Colonic mucosa (tissue), 4 donors: ENCODE measurements around the gene KCNIP1. TPM values are rescaled to one million over a fixed set of nuclear protein-coding genes. Genes with fewer than 3 reads are reported as not detected.

Experiments used
- DNase-seq: peaks from one replicate; pipeline ENCODE4 v3.0.0-alpha.2; 2020
- H3K27ac ChIP-seq: fragments of 200-600 bp; one replicate; pipeline ENCODE4 v1.8.0; 2021
- H3K27me3 ChIP-seq: fragments of 200-600 bp; one replicate; pipeline ENCODE4 v1.8.0; 2021
- H3K36me3 ChIP-seq: fragments of 200-600 bp; one replicate; pipeline ENCODE4 v1.8.0; 2021
- H3K4me1 ChIP-seq: fragments of 200-600 bp; one replicate; pipeline ENCODE4 v1.8.0; 2021; ENCODE audit warnings: mild to moderate bottlenecking
- H3K4me3 ChIP-seq: fragments of 200-600 bp; one replicate; pipeline ENCODE4 v1.8.0; 2021
- H3K9ac ChIP-seq, 2 donors: one replicate each; pipeline ENCODE4 v1.7.0; 2013; ENCODE audit warnings: control low read depth in 2 of 2, low read depth in 2 of 2, low read length in 2 of 2
- H3K9me3 ChIP-seq: fragments of 200-600 bp; one replicate; pipeline ENCODE4 v1.8.0; 2021
- intact Hi-C: fragments of 100-400 bp; cut with DNase I; formaldehyde crosslinking; loops from one replicate; pipeline ENCODE4 v1.14.1; 2022
- total RNA-seq, 2 donors: library from RNA; stranded (reverse); fragmentation: NEBNext Ultra II Directional in 1 of 2; extraction: Animal tissue kit (Norgen Biotek cat#: 25700) in 1 of 2; gene quantifications; one replicate each; pipeline ENCODE4 v1.2.1, GENCODE V29; 2021
- TF ChIP-seq, protein P1 (sequence below): fragments of 200-600 bp; IDR thresholded peaks from one replicate; pipeline ENCODE4 v1.8.0; 2022; ENCODE audit warnings: antibody characterized with exemption, mild to moderate bottlenecking
- donor health status: healthy.
- donor health status: DM: no; HTN: no; CAD: no.
- donor health status: DM: no; HTN: no; CAD: no.

KCNIP1 gene
- total RNA-seq = under 1 TPM; 0.24 to 0.25 TPM

GRCh38 chr5:170503990-170504596 is at the start of gene KCNIP1:
KCNIP1 (plus strand) TSS chr5:170504020.
- Histone ChIP-seq H3K27me3 (peaks cover 3% of the 10 kb centered on the region), H3K27ac (no peak within 1 kb of the TSS), H3K9me3 (no peaks in the 10 kb centered on the region), H3K9ac (no peak within 1 kb of the TSS), H3K36me3 (no peaks in the 10 kb centered on the region), H3K4me1 (no peaks in the 10 kb centered on the region), H3K4me3 (no peak within 1 kb of the TSS)
- no peak for DNase-seq
- intact Hi-C loops = no loop called here
- TF ChIP-seq, protein P1, sequence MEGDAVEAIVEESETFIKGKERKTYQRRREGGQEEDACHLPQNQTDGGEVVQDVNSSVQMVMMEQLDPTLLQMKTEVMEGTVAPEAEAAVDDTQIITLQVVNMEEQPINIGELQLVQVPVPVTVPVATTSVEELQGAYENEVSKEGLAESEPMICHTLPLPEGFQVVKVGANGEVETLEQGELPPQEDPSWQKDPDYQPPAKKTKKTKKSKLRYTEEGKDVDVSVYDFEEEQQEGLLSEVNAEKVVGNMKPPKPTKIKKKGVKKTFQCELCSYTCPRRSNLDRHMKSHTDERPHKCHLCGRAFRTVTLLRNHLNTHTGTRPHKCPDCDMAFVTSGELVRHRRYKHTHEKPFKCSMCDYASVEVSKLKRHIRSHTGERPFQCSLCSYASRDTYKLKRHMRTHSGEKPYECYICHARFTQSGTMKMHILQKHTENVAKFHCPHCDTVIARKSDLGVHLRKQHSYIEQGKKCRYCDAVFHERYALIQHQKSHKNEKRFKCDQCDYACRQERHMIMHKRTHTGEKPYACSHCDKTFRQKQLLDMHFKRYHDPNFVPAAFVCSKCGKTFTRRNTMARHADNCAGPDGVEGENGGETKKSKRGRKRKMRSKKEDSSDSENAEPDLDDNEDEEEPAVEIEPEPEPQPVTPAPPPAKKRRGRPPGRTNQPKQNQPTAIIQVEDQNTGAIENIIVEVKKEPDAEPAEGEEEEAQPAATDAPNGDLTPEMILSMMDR = no peak

- intact Hi-C loops = no loop called here
- TF ChIP-seq, protein P1 = no peak
- H3K27ac ChIP-seq = no peak overlapping the region
- no peaks in the 10 kb centered on the region for H3K27me3 ChIP-seq
- H3K4me1 ChIP-seq = no peaks in the 10 kb centered on the region
- no peak for DNase-seq
- H3K9ac ChIP-seq = no peak overlapping the region
- H3K9me3 ChIP-seq = no peaks in the 10 kb centered on the region
- H3K4me3 ChIP-seq = no peak overlapping the region
- no peaks in the 10 kb centered on the region for H3K36me3 ChIP-seq
Measured at GRCh38 chr5:170463426-170463825, 40.4 kb upstream of the KCNIP1 start.

DNA sequence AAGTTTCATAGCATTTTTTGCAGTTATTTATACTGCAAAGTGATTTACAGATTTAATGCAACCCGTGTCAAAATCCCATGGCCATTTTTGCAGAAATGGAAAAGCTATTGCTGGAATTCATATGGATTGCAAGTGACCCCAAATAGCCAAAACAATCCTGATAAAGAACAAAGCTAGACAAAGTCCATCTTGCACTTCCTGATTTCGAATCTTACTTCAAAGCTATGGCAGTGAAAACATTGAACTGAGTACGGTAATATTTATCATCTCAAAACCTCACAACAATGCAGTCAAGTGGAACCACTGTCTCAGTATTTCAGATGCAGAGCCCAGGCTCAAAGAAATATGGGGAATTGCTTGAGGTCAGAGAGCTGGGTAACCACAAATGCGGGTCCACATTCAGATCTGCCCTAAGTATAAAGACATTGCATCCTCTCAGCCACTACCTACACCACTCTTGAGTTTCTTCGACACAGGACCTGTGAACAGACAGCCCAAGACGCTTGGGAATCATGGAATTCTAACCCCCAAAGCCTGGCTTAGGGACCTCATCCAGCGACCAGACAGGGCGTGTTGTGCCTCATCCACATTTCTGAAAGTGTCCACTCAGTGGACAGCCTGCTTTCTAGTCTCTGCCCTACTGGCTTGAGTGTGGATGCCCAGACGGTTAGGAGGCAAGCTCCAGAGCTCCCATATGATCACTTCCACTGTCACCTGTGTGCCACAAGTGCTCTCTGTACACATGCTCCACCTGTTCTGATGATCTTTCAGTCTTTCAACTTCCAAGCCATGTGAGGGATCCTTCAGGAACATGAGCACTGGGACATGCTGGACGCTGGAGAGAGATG is 39.3 kb upstream of the KCNIP1 start:
- DNase-seq = no peak
- H3K4me3 ChIP-seq = no peak overlapping the region
- no peak overlapping the region for H3K27ac ChIP-seq
- no peaks in the 10 kb centered on the region for H3K27me3 ChIP-seq
- TF ChIP-seq, protein P1 = no peak
- H3K36me3 ChIP-seq = no peaks in the 10 kb centered on the region
- H3K9ac ChIP-seq = no peak overlapping the region
- no peaks in the 10 kb centered on the region for H3K4me1 ChIP-seq
- intact Hi-C loops = no loop called here
- H3K9me3 ChIP-seq = no peaks in the 10 kb centered on the region

DNA sequence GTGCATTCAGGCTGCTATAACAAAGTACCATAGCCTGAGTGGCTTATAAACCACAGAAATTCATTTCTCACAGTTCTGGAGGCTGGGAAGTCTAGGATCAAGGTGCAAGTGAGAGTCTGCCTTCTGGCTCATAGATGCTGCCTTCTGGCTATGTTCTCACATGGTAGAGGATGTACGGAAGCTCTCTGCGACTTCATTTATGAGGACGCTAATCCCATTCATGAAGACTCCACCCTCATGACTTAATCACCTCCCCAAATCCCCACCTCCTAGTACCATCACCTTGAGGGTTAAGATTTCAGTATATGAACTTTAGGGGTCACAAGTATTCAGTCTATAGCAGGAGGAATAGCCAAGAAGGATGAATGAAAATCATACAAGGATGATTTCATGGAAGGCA is 37.3 kb upstream of the KCNIP1 start:
- Histone ChIP-seq H3K9me3 (no peaks in the 10 kb centered on the region), H3K4me1 (no peaks in the 10 kb centered on the region), H3K36me3 (no peaks in the 10 kb centered on the region), H3K9ac (no peak overlapping the region), H3K27ac (no peak overlapping the region), H3K4me3 (no peak overlapping the region), H3K27me3 (no peaks in the 10 kb centered on the region)
- intact Hi-C loops = no loop called here
- no peak for DNase-seq
- TF ChIP-seq, protein P1 = no peak

DNA sequence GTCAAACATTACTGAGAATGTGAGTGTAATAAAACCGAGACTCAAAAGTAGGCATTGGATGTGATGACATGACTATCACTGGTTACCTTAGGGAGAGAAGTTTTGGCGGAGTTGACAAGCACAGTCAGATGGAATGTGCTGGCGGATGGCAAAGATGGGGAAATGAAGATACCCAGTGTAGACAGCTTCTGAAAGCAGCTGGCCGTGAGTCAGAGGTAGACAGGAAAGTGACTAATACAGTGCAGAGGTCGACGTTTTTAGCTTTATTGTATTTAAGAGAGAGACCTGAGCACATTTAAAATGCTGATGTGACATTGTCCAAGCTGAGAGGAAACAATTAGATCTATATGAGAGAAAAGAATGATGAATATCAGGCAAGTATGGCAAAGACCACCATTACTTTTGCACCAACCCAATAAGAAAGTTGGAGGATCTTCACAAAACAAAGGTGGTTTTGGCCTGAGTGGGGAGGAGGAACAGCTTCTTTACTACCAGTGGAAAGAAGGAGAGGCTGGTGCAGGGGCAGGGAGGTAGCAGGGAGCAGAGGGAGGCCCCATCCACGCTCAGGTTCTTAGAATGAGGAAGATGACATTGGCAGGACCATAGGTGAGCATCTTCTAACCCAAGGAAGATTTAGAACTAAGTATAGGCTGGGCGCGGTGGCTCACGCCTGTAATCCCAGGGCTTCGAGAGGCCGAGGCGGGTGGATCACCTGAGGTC is 36.7 kb upstream of the KCNIP1 start:
- no peak overlapping the region for H3K27ac ChIP-seq
- DNase-seq = no peak
- H3K36me3 ChIP-seq = no peaks in the 10 kb centered on the region
- H3K4me1 ChIP-seq = no peaks in the 10 kb centered on the region
- intact Hi-C loops = no loop called here
- H3K27me3 ChIP-seq = no peaks in the 10 kb centered on the region
- H3K9ac ChIP-seq = no peak overlapping the region
- no peaks in the 10 kb centered on the region for H3K9me3 ChIP-seq
- no peak overlapping the region for H3K4me3 ChIP-seq
- TF ChIP-seq, protein P1 = no peak
